Activated gamma-delta T cell treated with anti-CD3 and anti-CD28 coated beads, Interleukin-2, amount 50 U/mL, for 16 hours (primary cell): Measurements from ENCODE around the gene SMAD3.
A peak's percentile ranks its signal among the peaks of the same experiment; 100 is the strongest.
"Not testable (repeated sequence)": the region's sequence is repeated elsewhere in the genome, so short reads cannot be mapped to it uniquely, and the experiment has no call there.

Source experiments
- DNase-seq: peaks from one replicate; pipeline ENCODE4 v3.0.0-alpha.2; 2020; ENCODE audit warnings: low read depth

Gene SMAD3

GRCh38 chr15:67065531-67066005 is at the start of gene SMAD3:
Gene SMAD3 (plus strand): TSS chr15:67065602. CDS start chr15:67066155, 553 bp downstream.
- peak; percentile 56 for DNase-seq

- no peak for DNase-seq
Observed at GRCh38 chr15:67017311-67017710, 48.1 kb upstream of the SMAD3 start.

- no peak for DNase-seq
Observed at GRCh38 chr15:67018026-67018425, 47.4 kb upstream of the SMAD3 start.

GRCh38 chr15:67018441-67018840 is 47.0 kb upstream of the SMAD3 start:
- no peak for DNase-seq

GRCh38 chr15:67019069-67019468 is 46.3 kb upstream of the SMAD3 start:
- no peak for DNase-seq

GRCh38 chr15:67019884-67020520 is 45.4 kb upstream of the SMAD3 start:
- no peak for DNase-seq

GRCh38 chr15:67020668-67021067 is 44.7 kb upstream of the SMAD3 start:
- not testable (repeated sequence) for DNase-seq

GRCh38 chr15:67021455-67021854 is 43.9 kb upstream of the SMAD3 start:
- no peak for DNase-seq

GRCh38 chr15:67022587-67023105 is 42.8 kb upstream of the SMAD3 start:
- DNase-seq = no peak

- no peak for DNase-seq
Observed at GRCh38 chr15:67023517-67024313, 41.7 kb upstream of the SMAD3 start.

- no peak for DNase-seq
Observed at GRCh38 chr15:67024314-67024997, 40.9 kb upstream of the SMAD3 start.

- DNase-seq = no peak
Observed at GRCh38 chr15:67024998-67025368, 40.4 kb upstream of the SMAD3 start.

- DNase-seq = no peak
Observed at GRCh38 chr15:67025719-67026609, 39.4 kb upstream of the SMAD3 start.

- DNase-seq = no peak
Observed at GRCh38 chr15:67026610-67026967, 38.8 kb upstream of the SMAD3 start.

- not testable (repeated sequence) for DNase-seq
Observed at GRCh38 chr15:67028440-67028839, 37.0 kb upstream of the SMAD3 start.

- no peak for DNase-seq
Observed at GRCh38 chr15:67030036-67030762, 35.2 kb upstream of the SMAD3 start.

GRCh38 chr15:67031331-67031730 is 34.1 kb upstream of the SMAD3 start:
- DNase-seq = no peak

- no peak for DNase-seq
Observed at GRCh38 chr15:67032608-67033007, 32.8 kb upstream of the SMAD3 start.

- no peak for DNase-seq
Observed at GRCh38 chr15:67033012-67033411, 32.4 kb upstream of the SMAD3 start.

- no peak for DNase-seq
Observed at GRCh38 chr15:67033571-67034044, 31.8 kb upstream of the SMAD3 start.

- no peak for DNase-seq
Observed at GRCh38 chr15:67035886-67036285, 29.5 kb upstream of the SMAD3 start.
